Stimulated activated CD8-positive, alpha-beta memory T cell treated with anti-CD3 and anti-CD28 coated beads, Interleukin-2, amount 100 ng/mL, for 1 hour (primary cell): ENCODE results near the gene BANP.
"Not testable (repeated sequence)": the region's sequence is repeated elsewhere in the genome, so short reads cannot be mapped to it uniquely, and the experiment has no call there.

Source experiments
- DNase-seq, 2 donors: peaks; one replicate each; pipeline ENCODE4 v3.0.0-alpha.2; 2020; ENCODE audit warnings: low read depth in 2 of 2

Gene BANP

DNA sequence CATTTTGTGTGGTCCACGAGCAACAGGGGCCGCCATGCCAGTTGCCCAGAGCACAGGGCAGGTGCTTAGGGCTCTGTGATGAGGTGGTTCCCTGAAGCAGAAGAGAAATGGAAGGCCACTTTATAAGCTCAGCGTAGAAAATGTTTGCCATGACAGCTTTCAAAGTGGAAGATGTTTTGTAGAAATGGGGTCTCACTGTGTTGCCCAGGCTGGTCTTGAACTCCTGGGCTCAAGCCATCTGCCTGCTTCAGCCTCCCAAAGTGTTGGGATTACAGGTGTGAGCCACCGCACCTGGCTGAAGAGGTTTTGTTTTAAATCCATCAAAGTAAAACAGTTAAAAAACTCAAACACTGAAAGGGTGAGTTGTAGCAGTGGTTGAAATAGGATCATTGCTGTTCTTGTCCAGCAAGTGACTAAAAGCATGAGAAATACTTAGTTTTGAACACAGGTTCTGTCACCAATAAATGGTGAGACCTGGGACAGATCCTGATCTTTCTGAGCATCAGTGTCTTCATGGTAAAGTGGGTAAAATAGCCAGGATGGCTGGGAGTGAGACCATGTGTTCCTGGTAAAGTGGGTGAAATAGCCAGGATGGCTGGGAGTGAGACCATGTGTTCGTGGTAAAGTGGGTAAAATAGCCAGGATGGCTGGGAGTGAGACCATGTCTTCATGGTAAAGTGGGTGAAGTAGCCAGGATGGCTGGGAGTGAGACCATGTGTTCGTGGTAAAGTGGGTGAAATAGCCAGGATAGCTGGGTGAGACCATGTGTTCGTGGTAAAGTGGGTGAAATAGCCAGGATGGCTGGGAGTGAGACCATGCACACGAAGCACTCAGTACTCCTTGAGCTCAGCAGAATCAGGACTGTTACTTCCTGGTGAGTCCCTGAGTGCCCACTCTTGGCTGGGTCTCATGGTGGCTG lies 46.0 kb downstream of the BANP start:
- no peak for DNase-seq

DNA sequence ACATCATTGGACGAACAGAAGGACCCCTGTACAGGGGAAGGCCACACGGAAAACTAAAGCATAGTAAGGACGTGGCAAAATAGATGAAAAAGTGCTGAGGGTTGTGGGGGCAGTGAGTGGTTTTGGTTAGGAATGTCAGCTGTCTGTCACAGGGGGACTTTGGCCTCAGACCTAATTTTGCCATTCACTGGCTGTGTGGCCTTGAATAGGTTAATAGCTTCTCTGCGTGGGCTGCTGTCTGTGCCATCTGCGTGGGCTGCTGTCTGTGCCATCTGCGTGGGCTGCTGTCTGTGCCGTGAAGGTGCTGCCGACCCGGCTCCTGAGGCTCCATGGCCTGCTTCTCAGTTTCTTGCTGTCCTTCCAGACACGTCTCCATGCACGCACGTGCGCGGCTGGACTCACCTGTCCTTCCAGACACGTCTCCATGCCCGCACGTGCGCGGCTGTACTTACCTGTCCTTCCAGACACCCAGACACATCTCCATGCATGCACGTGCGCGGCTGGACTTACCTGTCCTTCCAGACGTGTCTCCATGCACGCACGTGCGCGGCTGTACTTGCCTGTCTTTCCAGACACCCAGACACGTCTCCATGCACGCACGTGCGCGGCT lies 47.1 kb downstream of the BANP start:
- DNase-seq = not testable (repeated sequence)

DNA sequence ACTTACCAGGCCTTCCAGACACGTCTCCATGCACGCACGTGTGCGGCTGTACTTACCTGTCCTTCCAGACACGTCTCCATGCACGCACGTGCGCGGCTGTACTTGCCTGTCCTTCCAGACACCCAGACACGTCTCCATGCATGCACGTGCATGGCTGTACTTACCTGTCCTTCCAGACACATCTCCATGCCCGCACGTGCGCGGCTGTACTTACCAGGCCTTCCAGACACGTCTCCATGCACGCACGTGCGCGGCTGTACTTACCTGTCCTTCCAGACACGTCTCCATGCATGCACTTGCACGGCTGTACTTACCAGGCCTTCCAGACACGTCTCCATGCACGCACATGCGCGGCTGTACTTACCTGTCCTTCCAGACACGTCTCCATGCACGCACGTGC lies 47.8 kb downstream of the BANP start:
- not testable (repeated sequence) for DNase-seq

DNA sequence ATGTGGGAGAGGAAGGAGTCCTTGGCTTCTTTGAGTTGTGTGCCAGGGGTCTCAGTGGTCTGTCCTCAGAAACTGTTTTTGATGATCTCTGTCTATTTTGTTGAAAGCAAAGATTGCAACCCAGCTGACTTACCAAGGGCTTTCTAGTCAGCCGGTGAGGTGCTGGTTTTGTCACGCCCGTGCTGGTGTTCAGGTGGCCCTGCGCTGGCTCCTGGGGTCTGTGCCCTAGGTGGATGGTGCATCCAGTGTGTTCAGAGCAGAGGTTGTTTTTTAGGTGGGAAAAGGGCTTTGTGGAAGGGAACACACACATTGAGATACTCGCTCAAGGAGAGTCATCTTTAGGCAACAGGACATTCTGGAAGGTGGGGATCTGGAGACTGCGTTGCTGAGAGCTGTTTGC lies 51.0 kb downstream of the BANP start:
- no peak for DNase-seq

DNA sequence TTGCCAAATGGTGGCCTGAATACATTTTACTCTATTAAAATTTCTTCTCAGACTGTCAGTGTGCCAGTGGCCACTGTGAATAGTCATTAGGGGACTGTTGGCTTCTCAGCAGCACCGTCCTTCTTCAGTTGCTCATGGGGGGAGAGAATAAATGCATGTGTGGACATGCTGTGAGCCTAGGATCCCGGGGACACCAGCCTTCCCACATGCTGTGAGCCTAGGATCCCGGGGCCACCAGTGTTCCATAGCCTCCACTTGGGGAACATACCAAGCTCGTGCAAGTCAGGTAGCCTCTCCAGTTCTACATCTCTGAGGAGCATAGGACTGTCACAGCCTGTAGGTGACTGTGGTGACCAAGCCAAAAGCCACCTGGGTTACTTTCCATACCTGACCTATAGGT lies 51.5 kb downstream of the BANP start:
- no peak for DNase-seq

DNA sequence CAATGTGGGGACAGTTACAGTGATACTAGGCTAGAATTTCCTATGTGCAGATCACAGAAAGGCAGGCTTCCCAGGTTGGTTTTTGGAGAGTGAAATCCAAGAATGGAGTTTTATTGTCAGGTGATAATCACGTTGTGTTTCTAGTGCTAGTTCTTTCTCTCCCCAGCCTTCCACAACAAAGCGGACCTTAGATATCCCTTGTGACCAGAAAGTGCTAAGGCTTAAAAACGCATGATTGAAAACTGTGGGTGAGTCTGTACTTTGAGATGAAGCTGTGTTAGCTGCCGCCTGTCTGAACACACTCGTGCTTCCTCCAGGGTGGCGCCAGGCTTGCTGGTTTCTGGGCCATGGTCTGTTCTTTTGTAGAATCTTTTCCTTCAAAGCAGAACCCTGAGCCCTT lies 52.1 kb downstream of the BANP start:
- no peak for DNase-seq

DNA sequence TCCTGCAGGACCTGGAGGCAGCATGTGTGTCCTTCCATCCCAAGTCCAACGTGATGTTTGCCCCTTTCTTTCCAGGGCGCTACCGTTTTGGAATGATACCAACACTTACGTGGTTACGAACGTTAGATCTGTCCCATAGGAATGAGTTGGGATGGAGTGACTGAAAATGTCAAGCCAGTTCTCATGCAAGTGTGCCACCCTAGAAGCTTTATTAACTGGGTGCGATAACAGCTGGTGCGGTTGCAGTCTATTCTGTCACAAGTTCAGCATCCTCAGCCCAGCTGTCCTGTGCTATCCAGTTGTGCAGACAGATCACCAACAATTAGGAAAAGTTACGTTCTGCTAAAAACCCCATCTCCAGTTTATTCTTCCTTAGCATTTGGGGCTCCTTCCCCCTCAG lies 52.5 kb downstream of the BANP start:
- no peak for DNase-seq

DNA sequence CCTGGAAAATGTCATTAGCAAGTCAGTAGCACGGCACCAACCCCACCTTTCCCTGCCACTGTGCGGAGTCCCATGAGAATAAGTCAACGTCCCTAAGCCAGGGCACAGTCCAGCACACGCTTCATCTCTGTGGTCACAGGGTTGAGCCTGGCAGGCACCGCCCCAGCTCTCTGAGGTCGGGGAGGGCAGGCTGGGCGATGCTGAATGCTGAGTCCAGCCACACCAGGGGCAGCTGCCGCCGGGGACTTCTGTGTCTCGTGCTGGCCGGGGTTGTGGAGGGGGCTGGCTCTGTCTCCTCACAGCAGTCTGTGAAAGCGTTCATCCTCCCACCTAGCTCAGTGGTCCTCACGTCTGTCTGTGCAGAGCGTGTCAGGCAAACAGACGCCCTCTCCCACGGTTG lies 53.2 kb downstream of the BANP start:
- no peak for DNase-seq

DNA sequence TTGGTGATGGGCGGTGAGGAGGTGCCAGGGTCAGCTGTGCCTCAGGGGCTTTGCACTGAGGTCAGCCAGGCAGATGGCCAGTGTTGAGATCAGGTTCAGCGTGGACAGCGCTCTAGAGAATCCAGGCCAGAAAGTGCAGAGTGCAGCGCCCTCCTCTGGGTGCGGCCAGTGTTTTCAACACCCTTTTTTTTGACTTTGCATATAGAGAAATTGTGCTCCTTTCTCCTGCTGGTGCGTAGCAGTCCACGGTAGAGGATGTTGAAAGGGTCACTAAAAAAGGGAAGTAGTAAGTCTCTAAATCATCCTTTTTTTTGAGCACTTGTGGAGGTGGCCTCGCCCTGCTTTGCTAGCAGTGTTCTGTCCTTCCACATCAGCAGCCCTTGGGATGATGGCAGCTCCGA lies 53.9 kb downstream of the BANP start:
- no peak for DNase-seq

DNA sequence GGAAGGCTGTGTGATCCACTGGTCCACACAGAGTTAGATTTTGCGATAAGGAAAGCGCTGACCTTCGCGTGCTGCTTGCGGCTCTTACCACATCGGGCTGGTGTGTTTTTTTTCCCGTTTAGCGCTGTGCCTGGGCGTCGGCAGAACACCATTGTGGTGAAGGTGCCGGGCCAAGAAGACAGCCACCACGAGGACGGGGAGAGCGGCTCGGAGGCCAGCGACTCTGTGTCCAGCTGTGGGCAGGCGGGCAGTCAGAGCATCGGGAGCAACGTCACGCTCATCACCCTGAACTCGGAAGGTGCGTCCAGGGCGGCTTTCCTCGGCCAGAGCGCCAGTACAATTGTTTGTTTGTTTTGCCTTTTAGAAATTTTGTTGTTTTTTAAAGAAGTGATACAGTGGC lies 54.7 kb downstream of the BANP start:
- DNase-seq = no peak

DNA sequence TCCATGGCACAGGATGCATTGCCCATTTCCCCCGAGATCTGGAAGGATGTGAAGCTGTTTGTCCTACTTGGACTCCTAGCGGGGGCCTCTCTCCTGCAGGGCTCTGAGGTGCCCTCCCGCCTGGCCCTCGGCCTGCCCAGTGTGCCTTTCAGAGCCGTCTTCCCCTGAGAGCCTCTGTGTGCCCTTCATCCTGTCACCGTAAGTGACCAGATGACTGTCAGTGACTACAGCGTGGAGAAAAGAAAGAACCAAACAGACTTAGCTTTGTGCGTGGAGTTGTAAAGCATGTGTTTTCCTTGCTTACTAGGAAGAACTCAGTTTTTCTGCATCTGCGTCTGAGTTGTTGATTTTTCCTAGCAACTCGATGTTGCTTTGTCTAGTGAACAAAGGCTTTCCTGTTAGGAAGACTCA lies 56.1 kb downstream of the BANP start:
- DNase-seq = no peak

DNA sequence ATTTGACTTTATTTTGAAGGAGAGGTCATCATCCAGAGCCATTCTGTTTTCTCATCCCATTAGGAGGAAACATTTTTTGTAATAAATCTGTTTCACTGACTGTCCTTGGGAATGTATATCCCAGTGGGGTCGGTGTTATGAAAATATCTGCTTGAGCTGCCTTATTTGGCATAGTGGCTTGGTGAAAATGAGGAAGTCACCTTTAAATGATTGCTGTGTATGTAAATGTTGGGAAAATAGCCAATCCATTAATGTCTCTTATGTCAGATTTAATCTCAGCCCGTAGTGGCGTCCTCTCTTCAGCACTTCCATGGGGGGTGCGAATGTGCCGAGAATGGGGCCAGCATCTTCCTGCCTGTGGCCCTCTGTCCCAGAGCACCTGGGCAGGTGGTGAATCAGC lies 57.6 kb downstream of the BANP start:
- DNase-seq = no peak

DNA sequence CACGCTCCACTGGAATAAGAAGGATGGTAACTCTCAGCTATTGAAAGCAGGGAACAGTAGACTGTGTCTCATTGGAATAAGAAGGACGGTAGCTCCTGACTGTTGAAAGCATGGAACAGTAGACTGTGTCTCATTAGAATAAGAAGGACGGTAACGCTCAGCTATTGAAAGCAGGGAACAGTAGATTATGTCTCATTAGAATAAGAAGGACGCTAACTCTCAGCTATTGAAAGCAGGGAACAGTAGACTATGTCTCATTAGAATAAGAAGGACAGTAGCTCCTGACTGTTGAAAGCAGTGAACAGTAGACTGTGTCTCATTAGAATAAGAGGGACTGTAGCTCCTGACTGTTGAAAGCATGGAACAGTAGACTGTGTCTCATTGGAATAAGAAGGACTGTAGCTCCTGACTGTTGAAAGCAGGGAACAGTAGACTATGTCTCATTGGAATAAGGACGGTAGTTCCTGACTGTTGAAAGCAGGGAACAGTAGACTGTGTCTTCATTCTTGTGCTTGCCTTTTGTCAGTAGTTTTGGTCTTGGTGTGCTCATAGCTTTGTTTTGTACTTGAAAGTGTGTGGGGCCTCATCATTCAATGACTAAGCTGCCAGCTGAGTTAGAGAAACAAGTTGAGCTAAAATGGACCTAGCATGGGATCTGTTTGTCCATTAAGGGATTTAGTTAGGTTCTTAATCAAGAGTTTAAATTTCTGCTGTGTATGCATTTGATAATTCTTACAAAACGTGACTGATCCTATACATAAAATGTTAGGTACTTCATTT lies 58.5 kb downstream of the BANP start:
- no peak for DNase-seq

DNA sequence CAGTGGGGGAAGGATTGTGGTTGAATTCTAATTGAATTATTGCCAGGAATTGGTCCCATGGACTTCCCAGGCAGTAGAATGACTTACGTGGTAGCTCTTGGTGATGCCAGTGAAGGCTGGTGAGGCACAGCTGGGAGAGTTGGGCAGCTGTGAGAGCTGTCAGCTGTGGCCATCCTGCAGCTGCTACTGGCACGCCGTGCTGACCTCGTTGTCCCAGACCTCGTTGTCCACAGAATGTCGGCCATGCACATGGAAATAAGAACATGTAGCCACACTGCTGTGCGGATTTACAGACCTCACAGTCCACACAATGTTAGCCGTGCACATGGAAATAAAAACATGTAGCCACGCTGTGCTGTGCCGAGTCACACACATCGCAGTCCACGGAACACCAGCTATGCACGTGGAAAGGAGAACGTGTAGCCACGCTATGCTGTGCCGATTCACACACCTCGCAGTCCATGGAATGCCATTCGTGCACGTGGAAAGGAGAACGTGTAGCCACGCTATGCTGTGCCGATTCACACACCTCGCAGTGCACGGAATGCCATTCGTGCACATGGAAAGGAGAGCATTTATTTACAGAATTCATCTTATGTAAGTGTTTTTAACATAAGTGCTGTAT lies 59.2 kb downstream of the BANP start:
- DNase-seq = no peak

DNA sequence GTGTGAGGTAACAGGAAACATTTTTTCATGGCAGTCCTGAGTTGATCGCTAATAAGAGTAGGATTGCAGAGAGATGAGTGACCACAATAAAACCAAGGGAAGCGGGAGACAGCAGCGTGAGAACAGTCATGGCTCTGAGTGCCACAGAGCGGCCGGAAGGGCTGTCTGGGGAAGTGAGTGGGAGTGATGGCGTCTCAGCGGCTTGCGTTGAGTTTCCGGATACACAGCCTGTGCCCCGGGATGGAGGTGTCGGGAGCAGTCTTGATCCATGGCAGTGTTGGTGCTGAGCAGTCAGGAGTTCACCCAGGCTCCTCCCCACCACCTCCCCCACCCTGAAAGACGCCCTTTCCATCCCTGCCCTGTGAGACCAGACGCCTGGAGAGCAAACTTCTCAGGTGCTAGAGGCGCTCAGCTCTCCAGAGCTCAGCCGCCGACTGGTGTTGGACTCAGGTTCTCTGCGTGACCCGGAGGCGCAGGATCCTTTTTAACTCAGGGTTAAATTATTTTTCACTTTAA lies 59.8 kb downstream of the BANP start:
- no peak for DNase-seq

DNA sequence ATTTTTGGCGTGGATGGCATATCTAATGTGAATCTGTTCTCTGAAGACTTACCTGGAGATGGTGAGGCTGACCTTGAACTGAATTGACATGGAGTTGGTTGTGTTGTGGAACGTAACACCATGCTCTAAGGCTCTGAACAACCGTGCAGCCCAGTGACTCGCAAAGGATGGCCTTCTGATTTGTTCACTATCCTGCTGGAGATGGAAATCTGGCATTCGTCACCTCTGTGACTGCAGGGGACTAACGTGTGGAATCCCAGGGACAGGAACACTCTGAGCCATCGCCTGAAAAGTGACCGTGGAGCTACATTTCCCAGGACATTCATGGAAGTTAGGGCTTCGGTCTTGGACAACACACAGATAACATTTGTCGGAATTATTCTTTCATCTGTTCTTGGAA lies 61.1 kb downstream of the BANP start:
- no peak for DNase-seq

DNA sequence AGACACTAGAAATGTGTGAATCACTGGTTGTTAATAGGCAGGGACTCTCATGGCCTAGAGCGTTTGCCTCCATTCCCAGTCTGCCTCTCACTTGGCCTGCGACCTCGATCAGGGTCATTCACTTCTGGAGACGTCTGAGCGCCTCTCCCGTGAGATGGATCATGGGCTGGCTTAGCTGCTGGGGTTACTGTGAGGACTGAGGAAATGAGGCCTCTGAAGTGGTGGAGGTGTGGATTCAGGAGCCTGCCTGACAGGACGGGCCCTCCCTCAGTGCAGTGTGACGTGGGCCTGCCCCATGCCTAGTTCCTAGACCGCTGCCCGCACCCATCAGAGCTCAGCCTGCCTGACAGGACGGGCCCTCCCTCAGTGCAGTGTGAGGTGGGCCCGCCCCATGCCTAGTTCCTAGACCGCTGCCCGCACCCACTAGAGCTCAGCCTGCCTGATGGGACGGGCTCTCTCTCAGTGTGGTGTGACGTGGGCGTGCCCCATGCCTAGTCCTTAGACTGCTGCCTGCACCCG lies 61.9 kb downstream of the BANP start:
- no peak for DNase-seq

DNA sequence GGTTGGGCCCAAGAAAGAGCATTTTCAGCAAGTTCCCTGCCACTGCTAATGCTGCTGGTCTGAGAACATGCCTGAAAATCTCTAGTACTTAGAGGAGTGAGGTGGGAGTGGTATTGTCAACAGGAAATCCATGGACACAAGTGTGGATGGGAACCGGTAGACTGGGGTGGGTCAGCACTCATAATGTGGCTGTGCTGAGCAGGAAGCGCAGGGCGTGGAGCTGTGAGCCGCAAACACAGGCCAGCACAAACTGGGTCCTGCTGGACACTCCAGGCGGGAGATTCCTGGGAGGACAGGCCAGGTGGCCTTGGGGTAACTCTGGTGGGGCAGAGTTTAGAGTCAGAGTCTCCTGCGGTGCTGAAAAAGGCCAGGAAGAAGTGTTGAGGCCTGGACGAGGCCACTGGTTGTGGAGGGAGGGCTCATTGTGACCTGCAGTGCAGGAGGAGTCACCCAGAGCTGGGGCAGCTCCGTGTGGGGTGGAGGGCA lies 62.6 kb downstream of the BANP start:
- no peak for DNase-seq

DNA sequence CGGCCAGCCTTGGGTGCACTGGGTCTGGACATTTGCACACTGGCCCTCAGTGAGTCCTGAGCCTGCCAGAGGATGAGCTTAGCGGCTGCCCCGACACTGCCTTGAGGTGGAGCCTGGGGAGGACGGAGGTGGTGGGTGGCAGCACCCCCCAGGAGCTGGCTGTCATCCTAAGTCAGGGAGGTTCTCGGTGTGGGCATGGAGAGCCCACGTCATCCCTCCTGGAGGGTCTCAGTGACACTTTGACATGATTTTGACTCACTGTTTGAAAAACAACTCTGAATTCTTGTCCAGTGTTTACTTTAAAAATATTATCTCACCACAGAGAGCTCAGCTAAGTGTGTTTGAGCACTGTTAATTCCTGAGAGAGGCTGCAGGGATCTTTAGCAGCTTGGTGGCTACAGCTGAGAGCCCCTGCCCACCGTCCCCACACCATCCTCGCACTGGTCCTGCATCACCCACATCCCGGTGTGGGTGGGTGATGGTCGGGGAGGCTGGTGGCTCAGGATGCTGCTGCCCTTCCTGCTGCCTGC lies 63.1 kb downstream of the BANP start:
- no peak for DNase-seq

DNA sequence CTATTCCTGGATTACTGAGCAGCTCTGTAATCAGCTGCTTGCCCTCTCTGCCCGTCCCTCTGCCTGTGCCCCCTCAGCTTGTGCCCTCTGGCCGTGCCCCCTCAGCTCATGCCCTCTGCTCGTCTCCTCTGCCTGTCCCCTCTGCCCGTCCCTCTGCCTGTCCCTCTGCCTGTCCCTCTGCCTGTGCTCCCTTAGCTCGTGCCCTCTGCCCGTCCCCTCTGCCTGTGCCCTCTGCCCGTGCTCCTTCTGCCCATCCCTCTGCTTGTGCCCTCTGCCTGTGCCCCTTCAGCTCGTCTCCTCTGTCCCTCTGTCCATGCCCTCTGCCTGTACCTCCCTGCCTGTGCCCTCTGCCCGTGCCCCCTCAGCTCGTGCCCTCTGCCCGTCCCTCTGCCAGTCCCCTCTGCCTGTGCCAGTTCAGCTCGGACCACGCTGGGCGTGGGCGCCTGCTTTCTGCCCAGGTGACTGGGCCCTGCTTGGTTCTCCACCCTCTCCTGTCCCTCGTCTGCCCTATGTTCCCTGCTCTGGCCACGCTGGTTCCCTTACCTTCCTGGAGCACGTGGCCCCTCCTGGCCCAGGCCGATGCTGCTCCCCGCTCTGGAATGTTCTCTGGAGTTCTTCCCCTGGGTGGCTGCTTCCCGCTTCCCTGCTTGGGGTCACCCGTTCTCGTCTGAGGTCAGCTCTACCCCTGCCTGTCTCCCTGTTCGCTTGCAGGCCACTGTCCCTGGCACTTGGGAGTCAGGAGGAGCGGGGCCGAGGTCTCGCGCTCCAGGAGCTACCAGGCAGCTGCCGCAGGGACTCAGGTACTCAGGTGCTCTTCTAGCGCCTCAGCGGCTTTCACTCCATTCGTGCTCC lies 63.9 kb downstream of the BANP start:
- no peak for DNase-seq

DNA sequence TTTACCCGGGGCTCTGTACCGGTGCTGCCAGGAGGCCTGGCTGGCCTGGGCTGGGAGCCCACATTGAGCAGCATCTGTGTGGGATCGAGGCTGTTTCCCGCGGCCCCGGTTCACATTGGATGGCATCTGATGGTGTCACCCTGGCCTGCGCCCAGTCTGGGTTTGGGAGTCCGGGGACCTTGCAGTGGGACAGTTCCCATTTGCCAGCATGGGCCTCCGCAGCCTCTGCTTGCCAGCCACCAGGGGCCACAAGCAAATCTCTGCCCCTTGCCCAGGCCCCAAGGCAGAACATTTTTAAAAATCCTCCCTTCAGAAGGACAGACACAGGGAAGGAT lies 64.5 kb downstream of the BANP start:
- DNase-seq = no peak
